ENCODE results near the gene FOLR2. TPM values are rescaled to one million over a fixed set of nuclear protein-coding genes. Genes with fewer than 3 reads are reported as not detected.
"Not testable (repeated sequence)": the region's sequence is repeated elsewhere in the genome, so short reads cannot be mapped to it uniquely, and the experiment has no call there.

Gene FOLR2
- total and polyA plus RNA-seq, 2 experiments from 2014 or later = not detected

- ATAC-seq = not testable (repeated sequence)
Observed at GRCh38 chr11:72180892-72181552, 35.6 kb upstream of the FOLR2 start.

DNA sequence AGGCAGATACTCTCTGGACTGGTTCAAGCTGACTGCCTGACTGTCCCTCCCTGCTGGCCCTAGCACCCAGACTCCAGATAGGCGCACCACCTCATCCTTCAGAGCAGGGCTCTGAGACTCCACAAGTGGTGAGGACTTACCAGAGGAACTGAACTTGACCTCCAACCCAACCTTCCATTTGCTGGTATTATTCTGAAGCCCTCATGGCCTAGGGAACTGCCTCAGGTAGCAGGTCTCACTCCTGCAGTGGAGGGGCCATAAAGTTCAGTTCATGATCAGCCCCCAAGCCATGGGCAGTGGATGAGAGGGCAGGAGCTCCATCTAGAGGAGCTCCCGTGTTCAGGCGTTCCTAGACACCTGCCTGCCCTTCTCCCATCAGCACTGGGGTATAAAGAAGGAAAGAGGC is 35.0 kb upstream of the FOLR2 start:
- not testable (repeated sequence) for H3F3A ChIP-seq (replicated peaks; ENCODE audit: low read depth); H3K36me3 ChIP-seq (ENCODE audit: insufficient read depth); H3K4me1 ChIP-seq (ENCODE audit: insufficient read depth); H3K27me3 Mint-ChIP-seq (ENCODE audit: insufficient read depth, low read depth, poor library complexity); H3K27ac ChIP-seq (ENCODE audit: low read depth); H3K9me3 Mint-ChIP-seq; H3K4me1 Mint-ChIP-seq; H4K20me1 ChIP-seq (replicated peaks; ENCODE audit: insufficient read depth); H3K4me3 ChIP-seq; H3K27ac Mint-ChIP-seq; H3K4me2 ChIP-seq; H3K27me3 ChIP-seq (ENCODE audit: insufficient read depth); H3K36me3 Mint-ChIP-seq (ENCODE audit: low read depth); H2AFZ ChIP-seq; H3K4me3 Mint-ChIP-seq; H3K79me2 ChIP-seq (replicated peaks; ENCODE audit: insufficient read depth); H3K9me2 ChIP-seq (ENCODE audit: insufficient read depth)
- ATAC-seq (peak; percentile 84), DNase-seq (ENCODE audit: low spot score) (peak; percentile 32)
- TF ChIP-seq, protein P1, sequence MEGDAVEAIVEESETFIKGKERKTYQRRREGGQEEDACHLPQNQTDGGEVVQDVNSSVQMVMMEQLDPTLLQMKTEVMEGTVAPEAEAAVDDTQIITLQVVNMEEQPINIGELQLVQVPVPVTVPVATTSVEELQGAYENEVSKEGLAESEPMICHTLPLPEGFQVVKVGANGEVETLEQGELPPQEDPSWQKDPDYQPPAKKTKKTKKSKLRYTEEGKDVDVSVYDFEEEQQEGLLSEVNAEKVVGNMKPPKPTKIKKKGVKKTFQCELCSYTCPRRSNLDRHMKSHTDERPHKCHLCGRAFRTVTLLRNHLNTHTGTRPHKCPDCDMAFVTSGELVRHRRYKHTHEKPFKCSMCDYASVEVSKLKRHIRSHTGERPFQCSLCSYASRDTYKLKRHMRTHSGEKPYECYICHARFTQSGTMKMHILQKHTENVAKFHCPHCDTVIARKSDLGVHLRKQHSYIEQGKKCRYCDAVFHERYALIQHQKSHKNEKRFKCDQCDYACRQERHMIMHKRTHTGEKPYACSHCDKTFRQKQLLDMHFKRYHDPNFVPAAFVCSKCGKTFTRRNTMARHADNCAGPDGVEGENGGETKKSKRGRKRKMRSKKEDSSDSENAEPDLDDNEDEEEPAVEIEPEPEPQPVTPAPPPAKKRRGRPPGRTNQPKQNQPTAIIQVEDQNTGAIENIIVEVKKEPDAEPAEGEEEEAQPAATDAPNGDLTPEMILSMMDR (conservative IDR thresholded peaks at IDR 0.05; ENCODE audit: low read depth in 2 of 2) = peak; percentile 50 to 70

More at GRCh38 chr11:72180892-72181552, 35.6 kb upstream of the FOLR2 start:
- not testable (repeated sequence) for H3K4me1 ChIP-seq (ENCODE audit: insufficient read depth); H3K27ac ChIP-seq (ENCODE audit: low read depth); H3K4me3 ChIP-seq; DNase-seq (ENCODE audit: low spot score); H3K27me3 ChIP-seq (ENCODE audit: insufficient read depth); H3K9me3 Mint-ChIP-seq; H3F3A ChIP-seq (replicated peaks; ENCODE audit: low read depth); H3K27me3 Mint-ChIP-seq (ENCODE audit: insufficient read depth, low read depth, poor library complexity); H3K4me2 ChIP-seq; H3K9me2 ChIP-seq (ENCODE audit: insufficient read depth); H3K4me1 Mint-ChIP-seq; H4K20me1 ChIP-seq (replicated peaks; ENCODE audit: insufficient read depth); H2AFZ ChIP-seq; H3K79me2 ChIP-seq (replicated peaks; ENCODE audit: insufficient read depth); H3K36me3 ChIP-seq (ENCODE audit: insufficient read depth); H3K4me3 Mint-ChIP-seq; H3K36me3 Mint-ChIP-seq (ENCODE audit: low read depth)
- peak overlapping the region; percentile 60; the same call in 1 of the 2 replicates for H3K27ac Mint-ChIP-seq

DNA sequence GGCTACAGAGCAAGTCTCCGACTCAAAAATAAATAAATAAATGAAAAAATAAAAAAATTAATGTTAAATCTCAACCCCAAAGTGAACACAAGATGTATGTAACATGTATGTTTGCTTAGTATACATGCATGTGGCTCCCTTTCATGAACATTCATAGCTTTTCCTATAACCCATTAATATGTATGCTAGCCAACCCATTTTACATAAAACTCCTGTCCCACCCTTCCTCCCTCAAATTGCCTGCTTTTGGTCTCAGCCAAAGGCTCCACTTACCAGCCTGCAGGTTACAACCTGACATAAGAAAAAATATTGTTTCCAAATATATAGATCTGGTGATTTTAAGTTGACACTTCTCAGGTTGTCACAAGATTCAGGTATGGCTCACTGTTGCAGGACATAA is 28.3 kb upstream of the FOLR2 start:
- H4K20me1 ChIP-seq (replicated peaks; ENCODE audit: insufficient read depth) = no peaks in the 10 kb centered on the region
- no peaks in the 10 kb centered on the region for H3K79me2 ChIP-seq (replicated peaks; ENCODE audit: insufficient read depth)
- no peak overlapping the region for H3K27ac ChIP-seq (ENCODE audit: low read depth)
- no peaks in the 10 kb centered on the region for H3K9me2 ChIP-seq (ENCODE audit: insufficient read depth)
- peaks cover 6% of the 10 kb centered on the region; the same call in 1 of the 2 replicates for H3K4me1 ChIP-seq (ENCODE audit: insufficient read depth)
- no peaks in the 10 kb centered on the region for H3F3A ChIP-seq (replicated peaks; ENCODE audit: low read depth)
- no peak overlapping the region for H3K4me3 ChIP-seq
- Mint-ChIP-seq H3K4me3 (no peak overlapping the region), H3K4me1 (peaks cover 13% of the 10 kb centered on the region), H3K9me3 (no peaks in the 10 kb centered on the region), H3K27ac (no peak overlapping the region), H3K36me3 (ENCODE audit: low read depth) (no peaks in the 10 kb centered on the region), H3K27me3 (ENCODE audit: insufficient read depth, low read depth, poor library complexity) (peaks cover 8% of the 10 kb centered on the region)
- no peak overlapping the region for H3K4me2 ChIP-seq
- H2AFZ ChIP-seq = no peak overlapping the region
- DNase-seq (ENCODE audit: low spot score) (no peak), ATAC-seq (no peak)
- no peaks in the 10 kb centered on the region for H3K27me3 ChIP-seq (ENCODE audit: insufficient read depth)
- H3K36me3 ChIP-seq (ENCODE audit: insufficient read depth) = no peaks in the 10 kb centered on the region
- TF ChIP-seq NANOG (IDR thresholded peaks at IDR 0.05; ENCODE audit: borderline replicate concordance) = no peak
- no peak for TF ChIP-seq ETS1 (IDR thresholded peaks at IDR 0.05)
- TF ChIP-seq, protein P1 (conservative IDR thresholded peaks at IDR 0.05; ENCODE audit: low read depth in 2 of 2) = no peak
- TF ChIP-seq ZNF331 (CRISPR knock-in tag; IDR thresholded peaks at IDR 0.05; ENCODE audit: low read depth) = no peak
- no peak for TF ChIP-seq JUNB (IDR thresholded peaks at IDR 0.05; ENCODE audit: unreplicated experiment)
- no peak for TF ChIP-seq EZH2 (IDR thresholded peaks at IDR 0.05; ENCODE audit: low read depth, unreplicated experiment)
- TF ChIP-seq EZH2phosphoT487 (IDR thresholded peaks at IDR 0.05; ENCODE audit: unreplicated experiment) = no peak
- no peak for TF ChIP-seq STAT1 (IDR thresholded peaks at IDR 0.05; ENCODE audit: unreplicated experiment)
- TF ChIP-seq POLR2AphosphoS5 (IDR thresholded peaks at IDR 0.05; ENCODE audit: low read depth) = no peak
- TF ChIP-seq ZNF114 (CRISPR knock-in tag; IDR thresholded peaks at IDR 0.05) = no peak

All from GM23338 (cell line).